Measurements from ENCODE around the gene PCLO.

Gene PCLO

GRCh38 chr7:83141927-83142326 lies 20.8 kb downstream of the PCLO start:
- no peak for DNase-seq (ENCODE audit: extremely low read depth, low read depth)
- TF ChIP-seq CTCF (IDR thresholded peaks at IDR 0.05; ENCODE audit: low read depth, low read length): no peak

GRCh38 chr7:83130623-83131545 lies 31.8 kb downstream of the PCLO start:
- DNase-seq (ENCODE audit: extremely low read depth, low read depth): no peak
- no peak for TF ChIP-seq CTCF (IDR thresholded peaks at IDR 0.05; ENCODE audit: low read depth, low read length)

- DNase-seq (ENCODE audit: extremely low read depth, low read depth): no peak
- no peak for TF ChIP-seq CTCF (IDR thresholded peaks at IDR 0.05; ENCODE audit: low read depth, low read length)
Measured at GRCh38 chr7:83130191-83130590, 32.5 kb downstream of the PCLO start.

GRCh38 chr7:83119494-83119893 lies 43.2 kb downstream of the PCLO start:
- TF ChIP-seq CTCF (IDR thresholded peaks at IDR 0.05; ENCODE audit: low read depth, low read length): no peak
- DNase-seq (ENCODE audit: extremely low read depth, low read depth): no peak

GRCh38 chr7:83119026-83119382 lies 43.7 kb downstream of the PCLO start:
- DNase-seq (ENCODE audit: extremely low read depth, low read depth): no peak
- TF ChIP-seq CTCF (IDR thresholded peaks at IDR 0.05; ENCODE audit: low read depth, low read length): no peak

GRCh38 chr7:83118347-83119025 lies 44.2 kb downstream of the PCLO start:
- no peak for TF ChIP-seq CTCF (IDR thresholded peaks at IDR 0.05; ENCODE audit: low read depth, low read length)

GRCh38 chr7:83117466-83117865 lies 45.2 kb downstream of the PCLO start:
- DNase-seq (ENCODE audit: extremely low read depth, low read depth): no peak
- no peak for TF ChIP-seq CTCF (IDR thresholded peaks at IDR 0.05; ENCODE audit: low read depth, low read length)

More at GRCh38 chr7:83118347-83119025, 44.2 kb downstream of the PCLO start:
- DNase-seq (ENCODE audit: extremely low read depth, low read depth): no peak

Measured in AG09319 (cell line).